ENCODE data around the gene GAS2L1. TPM values are rescaled to one million over a fixed set of nuclear protein-coding genes. Genes with fewer than 3 reads are reported as not detected.

GAS2L1 gene
- total and polyA plus RNA-seq, 10 donors, result 7.0 to 41.5 (median 28.3) TPM

- DNase-seq, result no peak
- WGBS, 5 donors, result 92 to 95% (median 94%) methylated on average over 10 to 11 of the region's 11 CpGs
- H3K9me3 ChIP-seq, result no peaks in the 10 kb centered on the region
- H3K36me3 ChIP-seq, result peaks cover 0 to 88% (median 79%) of the 10 kb centered on the region in 6 donors
- H3K27ac ChIP-seq, result peak overlapping the region in 1 of 8 donors; percentile 48
- H3K4me1 ChIP-seq, result peaks cover 3 to 35% (median 17%) of the 10 kb centered on the region in 6 donors
- peak in 1 of 3 donors; percentile 25 for TF ChIP-seq POLR2AphosphoS5 (IDR thresholded peaks at IDR 0.05)
- no peak for TF ChIP-seq POLR2A (IDR thresholded peaks at IDR 0.05)
- no peak overlapping the region for H3K4me3 ChIP-seq
- intact Hi-C loops (cut with DNase I; ENCODE audit: low total_unique reads), result no loop called here
- no peaks in the 10 kb centered on the region for H3K27me3 ChIP-seq (replicated peaks in 1 of 7)
Measured at GRCh38 chr22:29329581-29329980, 23.1 kb downstream of the GAS2L1 start.

GRCh38 chr22:29330291-29330690 lies 23.8 kb downstream of the GAS2L1 start:
- Histone ChIP-seq H3K36me3 (peaks cover 0 to 95% (median 86%) of the 10 kb centered on the region in 6 donors), H3K27me3 (replicated peaks in 1 of 7) (no peaks in the 10 kb centered on the region), H3K4me3 (no peak overlapping the region), H3K27ac (peak overlapping the region in 5 of 8 donors; percentile 18 to 48 (median 34)), H3K9me3 (no peaks in the 10 kb centered on the region), H3K4me1 (peaks cover 3 to 35% (median 17%) of the 10 kb centered on the region in 6 donors)
- no peak for TF ChIP-seq POLR2A (IDR thresholded peaks at IDR 0.05)
- TF ChIP-seq POLR2AphosphoS5 (IDR thresholded peaks at IDR 0.05), result no peak
- TF ChIP-seq CTCF (IDR thresholded peaks at IDR 0.05 in 8 of 11, conservative IDR thresholded peaks at IDR 0.05 in 3 of 11), result no peak
- 50 to 92% (median 83%) methylated on average over 2 to 19 of the region's 19 CpGs for WGBS, 5 donors
- DNase-seq, result no peak
- intact Hi-C loops (cut with DNase I; ENCODE audit: low total_unique reads), result no loop called here

GRCh38 chr22:29330753-29331152 lies 24.3 kb downstream of the GAS2L1 start:
- TF ChIP-seq POLR2AphosphoS5 (IDR thresholded peaks at IDR 0.05) (peak; percentile 70 to 78 (median 77)), POLR2A (IDR thresholded peaks at IDR 0.05) (no peak), CTCF (IDR thresholded peaks at IDR 0.05 in 8 of 11, conservative IDR thresholded peaks at IDR 0.05 in 3 of 11) (no peak)
- H3K4me3 ChIP-seq, result no peak overlapping the region
- H3K27me3 ChIP-seq (replicated peaks in 1 of 7), result no peaks in the 10 kb centered on the region
- intact Hi-C loops (cut with DNase I; ENCODE audit: low total_unique reads), result no loop called here
- WGBS, 5 donors, result 50 to 83% (median 66%) methylated on average over 8 to 9 of the region's 9 CpGs
- DNase-seq, result no peak
- peaks cover 3 to 35% (median 17%) of the 10 kb centered on the region in 6 donors for H3K4me1 ChIP-seq
- peak overlapping the region in 6 of 8 donors; percentile 18 to 48 (median 30) for H3K27ac ChIP-seq
- H3K9me3 ChIP-seq, result no peaks in the 10 kb centered on the region
- peaks cover 0 to 100% (median 91%) of the 10 kb centered on the region in 6 donors for H3K36me3 ChIP-seq

GRCh38 chr22:29331213-29331612 lies 24.8 kb downstream of the GAS2L1 start:
- TF ChIP-seq CTCF (IDR thresholded peaks at IDR 0.05 in 8 of 11, conservative IDR thresholded peaks at IDR 0.05 in 3 of 11), result no peak
- Histone ChIP-seq H3K27me3 (replicated peaks in 1 of 7) (no peaks in the 10 kb centered on the region), H3K27ac (peak overlapping the region in 5 of 8 donors; percentile 19 to 48 (median 34)), H3K9me3 (no peaks in the 10 kb centered on the region), H3K4me1 (peaks cover 3 to 32% (median 16%) of the 10 kb centered on the region in 6 donors), H3K4me3 (no peak overlapping the region), H3K36me3 (peaks cover 0 to 100% (median 95%) of the 10 kb centered on the region in 6 donors)
- DNase-seq, result no peak
- intact Hi-C loops (cut with DNase I; ENCODE audit: low total_unique reads), result no loop called here
- 83 to 93% (median 90%) methylated on average over 7 to 8 of the region's 8 CpGs for WGBS, 5 donors
